Testis (tissue), 2 donors: ENCODE data around the gene GALM.

Source experiments
- POLR2A ChIP-seq: fragments of 450-650 bp; IDR thresholded peaks from one replicate; pipeline ENCODE4 v1.6.1; 2017; ENCODE audit warnings: antibody characterized with exemption, mild to moderate bottlenecking, moderate library complexity
- TF ChIP-seq, protein P1 (sequence below), 3 experiments: fragments of 450-650 bp in 2 of 3; fragments of 200-600 bp in 1 of 3; sonication (generic) in 1 of 3; IDR thresholded peaks; one replicate each; pipeline ENCODE4 v1.5.1; 2016 to 2019; ENCODE audit warnings: antibody characterized with exemption in 3 of 3, mild to moderate bottlenecking in 2 of 3, moderate library complexity in 1 of 3

DNA sequence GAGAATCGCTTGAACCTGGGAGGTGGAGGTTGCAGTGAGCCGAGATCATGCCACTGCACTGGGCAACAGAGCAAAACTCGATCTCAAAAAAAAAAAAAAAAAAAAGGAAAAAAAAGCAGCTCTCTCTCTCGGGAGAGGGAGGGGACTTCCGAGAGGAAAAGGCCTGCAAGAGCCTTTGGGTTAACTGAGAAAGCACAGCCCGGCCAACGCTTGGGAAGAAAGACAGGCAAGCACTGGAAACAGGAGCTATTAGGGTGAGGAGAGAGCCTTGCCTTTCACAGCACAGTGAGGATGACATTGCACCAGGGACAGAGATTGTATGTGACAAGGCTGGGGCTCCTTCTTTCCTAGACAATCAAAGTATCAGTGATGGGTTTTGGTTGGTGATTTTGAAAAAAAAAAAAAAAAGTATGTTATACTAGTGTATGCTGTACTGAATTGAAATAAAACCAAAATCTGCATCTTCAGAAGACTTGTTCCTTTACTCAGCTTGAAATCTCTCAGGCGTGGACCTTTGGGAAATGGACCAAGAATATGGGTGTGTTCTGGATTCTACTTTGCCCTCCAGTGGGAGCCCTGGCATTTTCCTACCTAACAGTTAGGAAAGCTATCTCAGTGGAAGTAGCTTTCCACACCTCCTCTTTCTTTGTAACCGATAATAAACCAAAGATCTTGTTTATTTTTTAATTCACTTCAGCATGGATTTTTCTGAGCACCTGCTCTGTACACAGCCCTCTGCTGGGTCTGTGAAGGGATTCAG lies 68.6 kb downstream of the GALM start:
- TF ChIP-seq, protein P1, sequence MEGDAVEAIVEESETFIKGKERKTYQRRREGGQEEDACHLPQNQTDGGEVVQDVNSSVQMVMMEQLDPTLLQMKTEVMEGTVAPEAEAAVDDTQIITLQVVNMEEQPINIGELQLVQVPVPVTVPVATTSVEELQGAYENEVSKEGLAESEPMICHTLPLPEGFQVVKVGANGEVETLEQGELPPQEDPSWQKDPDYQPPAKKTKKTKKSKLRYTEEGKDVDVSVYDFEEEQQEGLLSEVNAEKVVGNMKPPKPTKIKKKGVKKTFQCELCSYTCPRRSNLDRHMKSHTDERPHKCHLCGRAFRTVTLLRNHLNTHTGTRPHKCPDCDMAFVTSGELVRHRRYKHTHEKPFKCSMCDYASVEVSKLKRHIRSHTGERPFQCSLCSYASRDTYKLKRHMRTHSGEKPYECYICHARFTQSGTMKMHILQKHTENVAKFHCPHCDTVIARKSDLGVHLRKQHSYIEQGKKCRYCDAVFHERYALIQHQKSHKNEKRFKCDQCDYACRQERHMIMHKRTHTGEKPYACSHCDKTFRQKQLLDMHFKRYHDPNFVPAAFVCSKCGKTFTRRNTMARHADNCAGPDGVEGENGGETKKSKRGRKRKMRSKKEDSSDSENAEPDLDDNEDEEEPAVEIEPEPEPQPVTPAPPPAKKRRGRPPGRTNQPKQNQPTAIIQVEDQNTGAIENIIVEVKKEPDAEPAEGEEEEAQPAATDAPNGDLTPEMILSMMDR (IDR thresholded peaks at IDR 0.05) = no peak
- TF ChIP-seq POLR2A = no peak
